ENCODE data around the gene APBA2. TPM values are rescaled to one million over a fixed set of nuclear protein-coding genes. Genes with fewer than 3 reads are reported as not detected.

Gene APBA2
- polyA plus RNA-seq, 1 donor (not counting 4 experiments of a cell fraction or from before 2014, with no cell fraction given): 5.5 TPM

DNA sequence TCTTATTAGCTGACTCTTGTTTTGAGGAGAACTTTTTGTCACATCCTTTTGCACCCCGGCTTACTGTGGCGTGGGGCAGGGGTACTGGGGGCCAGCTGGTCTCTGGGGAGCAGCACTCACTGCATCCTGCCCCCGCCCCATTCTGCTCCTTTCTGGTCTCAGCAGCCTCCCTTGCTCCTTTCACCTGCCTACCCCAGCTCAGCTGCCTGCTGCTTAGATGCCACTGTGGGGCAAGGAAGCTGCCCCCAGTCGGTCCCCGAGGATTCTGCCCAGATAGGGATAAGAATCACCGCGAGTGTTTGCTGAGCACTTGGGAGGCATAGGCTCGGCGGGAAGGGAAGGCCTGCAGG, 32.0 kb downstream of the APBA2 start:
- TF ChIP-seq, protein P1, sequence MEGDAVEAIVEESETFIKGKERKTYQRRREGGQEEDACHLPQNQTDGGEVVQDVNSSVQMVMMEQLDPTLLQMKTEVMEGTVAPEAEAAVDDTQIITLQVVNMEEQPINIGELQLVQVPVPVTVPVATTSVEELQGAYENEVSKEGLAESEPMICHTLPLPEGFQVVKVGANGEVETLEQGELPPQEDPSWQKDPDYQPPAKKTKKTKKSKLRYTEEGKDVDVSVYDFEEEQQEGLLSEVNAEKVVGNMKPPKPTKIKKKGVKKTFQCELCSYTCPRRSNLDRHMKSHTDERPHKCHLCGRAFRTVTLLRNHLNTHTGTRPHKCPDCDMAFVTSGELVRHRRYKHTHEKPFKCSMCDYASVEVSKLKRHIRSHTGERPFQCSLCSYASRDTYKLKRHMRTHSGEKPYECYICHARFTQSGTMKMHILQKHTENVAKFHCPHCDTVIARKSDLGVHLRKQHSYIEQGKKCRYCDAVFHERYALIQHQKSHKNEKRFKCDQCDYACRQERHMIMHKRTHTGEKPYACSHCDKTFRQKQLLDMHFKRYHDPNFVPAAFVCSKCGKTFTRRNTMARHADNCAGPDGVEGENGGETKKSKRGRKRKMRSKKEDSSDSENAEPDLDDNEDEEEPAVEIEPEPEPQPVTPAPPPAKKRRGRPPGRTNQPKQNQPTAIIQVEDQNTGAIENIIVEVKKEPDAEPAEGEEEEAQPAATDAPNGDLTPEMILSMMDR (optimal IDR thresholded peaks at IDR 0.05 in 1 of 3, IDR thresholded peaks at IDR 0.05 in 1 of 3, conservative IDR thresholded peaks at IDR 0.05 in 1 of 3; ENCODE audit: extremely low read depth in 1 of 3, insufficient read depth in 2 of 3, low read length in 3 of 3): no peak
- no peak for TF ChIP-seq EZH2 (IDR thresholded peaks at IDR 0.05; ENCODE audit: low read length)
- Histone ChIP-seq H2AFZ (ENCODE audit: control insufficient read depth, low read length) (no peak overlapping the region), H3K9ac (ENCODE audit: control insufficient read depth, extremely low read depth, insufficient read depth, low read length) (no peak overlapping the region), H3K9me3 (ENCODE audit: control insufficient read depth, low read depth, low read length) (peaks cover 2% of the 10 kb centered on the region), H4K20me1 (ENCODE audit: control insufficient read depth, extremely low read depth, insufficient read depth, low read length) (no peaks in the 10 kb centered on the region), H3K4me2 (ENCODE audit: control insufficient read depth, extremely low read depth, insufficient read depth, low read depth, low read length) (no peak overlapping the region), H3K9me1 (ENCODE audit: control insufficient read depth, extremely low read depth, insufficient read depth, low read length) (no peaks in the 10 kb centered on the region), H3K4me1 (ENCODE audit: control insufficient read depth, extremely low read depth, insufficient read depth, low read length) (no peaks in the 10 kb centered on the region), H3K27me3 (ENCODE audit: control insufficient read depth, extremely low read depth, insufficient read depth, low read length) (no peaks in the 10 kb centered on the region), H3K79me2 (ENCODE audit: control insufficient read depth, insufficient read depth, low read length) (no peaks in the 10 kb centered on the region), H3K4me3 (ENCODE audit: control insufficient read depth in 2 of 3, extremely low read depth in 1 of 3, insufficient read depth in 2 of 3, low read depth in 1 of 3, low read length in 3 of 3) (no peak overlapping the region), H3K36me3 (ENCODE audit: control insufficient read depth in 2 of 2, extremely low read depth in 1 of 2, insufficient read depth in 2 of 2, low read length in 2 of 2) (no peaks in the 10 kb centered on the region), H3K27ac (ENCODE audit: control insufficient read depth, insufficient read depth, low read length) (no peak overlapping the region)
- FAIRE-seq (no peak), DNase-seq (ENCODE audit: low read depth, low spot score) (no peak)
- dilution Hi-C loops (cut with MboI; ENCODE audit: extremely low pct_ligation_motif_present, low sequenced_read_pairs): no loop called here

DNA sequence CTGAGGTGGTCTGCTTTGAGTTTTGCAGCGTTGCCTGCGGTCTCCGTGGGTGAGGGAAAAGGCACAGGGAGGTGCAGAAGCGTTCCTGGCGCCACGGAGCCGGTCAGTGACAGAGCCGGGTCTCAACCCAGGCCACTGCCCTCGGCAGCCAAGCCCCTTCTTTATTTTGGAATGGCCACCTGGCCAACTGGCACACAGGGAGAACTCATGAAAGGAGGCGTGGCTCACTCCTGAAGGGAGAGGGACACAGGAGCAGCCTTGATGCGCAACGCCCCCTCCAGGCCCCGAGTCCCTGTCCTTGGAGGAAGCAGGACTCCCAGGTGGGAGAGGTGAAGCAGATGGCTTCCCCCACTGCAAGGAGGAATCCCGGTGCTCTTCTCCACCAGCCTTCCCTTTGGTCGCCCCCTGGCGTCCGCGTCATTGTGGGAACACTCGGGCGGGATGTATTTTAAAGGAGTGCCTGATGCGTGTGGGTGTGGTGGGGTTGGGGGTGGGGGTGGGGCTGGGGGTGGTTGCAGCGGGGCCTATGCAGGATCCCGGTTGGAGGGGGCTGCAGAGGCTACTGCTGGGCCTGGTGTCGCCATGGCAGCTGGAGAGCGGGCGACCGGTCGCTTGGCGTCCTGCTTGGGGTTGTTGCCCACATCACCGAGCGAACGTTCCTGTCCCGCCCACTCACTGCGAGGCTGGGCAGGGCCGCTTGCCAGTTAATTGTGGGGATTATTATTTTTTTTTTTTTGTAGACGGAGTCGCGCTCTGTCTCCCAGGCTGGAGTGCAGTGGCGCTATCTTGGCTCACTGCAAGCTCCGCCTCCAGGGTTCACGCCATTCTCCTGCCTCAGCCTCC, 32.6 kb downstream of the APBA2 start:
- Histone ChIP-seq H3K36me3 (ENCODE audit: control insufficient read depth in 2 of 2, extremely low read depth in 1 of 2, insufficient read depth in 2 of 2, low read length in 2 of 2) (no peaks in the 10 kb centered on the region), H3K4me1 (ENCODE audit: control insufficient read depth, extremely low read depth, insufficient read depth, low read length) (no peaks in the 10 kb centered on the region), H3K27ac (ENCODE audit: control insufficient read depth, insufficient read depth, low read length) (no peak overlapping the region), H2AFZ (ENCODE audit: control insufficient read depth, low read length) (no peak overlapping the region), H3K27me3 (ENCODE audit: control insufficient read depth, extremely low read depth, insufficient read depth, low read length) (no peaks in the 10 kb centered on the region), H4K20me1 (ENCODE audit: control insufficient read depth, extremely low read depth, insufficient read depth, low read length) (no peaks in the 10 kb centered on the region), H3K9me1 (ENCODE audit: control insufficient read depth, extremely low read depth, insufficient read depth, low read length) (no peaks in the 10 kb centered on the region), H3K4me3 (ENCODE audit: control insufficient read depth in 2 of 3, extremely low read depth in 1 of 3, insufficient read depth in 2 of 3, low read depth in 1 of 3, low read length in 3 of 3) (no peak overlapping the region), H3K9ac (ENCODE audit: control insufficient read depth, extremely low read depth, insufficient read depth, low read length) (no peak overlapping the region), H3K4me2 (ENCODE audit: control insufficient read depth, extremely low read depth, insufficient read depth, low read depth, low read length) (no peak overlapping the region), H3K9me3 (ENCODE audit: control insufficient read depth, low read depth, low read length) (peaks cover 2% of the 10 kb centered on the region), H3K79me2 (ENCODE audit: control insufficient read depth, insufficient read depth, low read length) (no peaks in the 10 kb centered on the region)
- no peak for DNase-seq (ENCODE audit: low read depth, low spot score)
- no peak for FAIRE-seq
- no peak for TF ChIP-seq EZH2 (IDR thresholded peaks at IDR 0.05; ENCODE audit: low read length)
- TF ChIP-seq, protein P1 (optimal IDR thresholded peaks at IDR 0.05 in 1 of 3, IDR thresholded peaks at IDR 0.05 in 1 of 3, conservative IDR thresholded peaks at IDR 0.05 in 1 of 3; ENCODE audit: extremely low read depth in 1 of 3, insufficient read depth in 2 of 3, low read length in 3 of 3): no peak
- dilution Hi-C loops (cut with MboI; ENCODE audit: extremely low pct_ligation_motif_present, low sequenced_read_pairs): no loop called here
